Measurements from ENCODE around the gene MRPL40.

DNA sequence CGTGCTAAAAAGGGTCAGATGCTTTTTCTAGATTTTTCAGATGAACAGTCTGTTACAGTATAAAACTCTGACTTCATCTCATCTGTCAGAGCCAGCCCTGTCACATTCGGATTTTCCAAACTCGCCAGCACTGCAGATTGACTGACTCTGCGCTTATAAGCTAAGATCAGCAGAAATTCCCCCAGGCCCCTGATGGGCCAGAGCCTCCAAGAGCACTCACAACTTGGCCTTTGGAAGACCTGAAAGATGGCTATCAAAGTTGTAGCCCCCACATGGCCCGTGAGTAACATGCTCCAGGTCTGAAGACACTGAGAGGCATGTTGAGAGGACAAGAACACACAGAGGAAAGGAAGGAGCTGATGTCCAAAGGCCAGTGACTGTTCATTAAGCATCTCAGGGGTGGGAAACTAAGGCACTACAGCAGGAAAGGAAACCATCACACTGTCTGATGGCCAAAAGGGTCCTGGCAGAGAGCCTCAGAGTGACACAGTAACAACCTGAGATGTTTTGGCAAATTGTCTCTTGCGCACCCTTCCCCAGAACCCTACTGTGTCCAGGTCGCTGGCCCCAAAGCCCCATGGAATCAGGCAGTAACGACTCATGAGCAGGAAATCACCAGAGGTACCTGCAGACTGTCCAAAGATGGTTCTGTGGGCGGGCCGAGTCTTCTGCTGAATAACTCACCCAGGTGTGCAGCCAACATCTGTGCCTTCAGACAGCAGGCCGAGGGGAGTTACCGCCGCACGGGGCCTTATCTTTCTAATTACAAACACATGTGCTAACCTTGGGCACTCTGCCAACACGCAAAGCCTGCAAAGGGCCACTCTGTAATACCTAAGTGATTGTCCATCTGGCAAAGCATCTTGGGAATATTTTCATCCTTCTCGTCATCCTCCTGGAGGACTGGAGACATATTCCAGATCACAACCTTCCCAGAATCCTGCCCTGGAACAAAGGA lies 24.4 kb upstream of the MRPL40 start:
- no peak for TF ChIP-seq CTCF (IDR thresholded peaks at IDR 0.05; ENCODE audit: low read depth, low read length)
- TF ChIP-seq, protein P1, sequence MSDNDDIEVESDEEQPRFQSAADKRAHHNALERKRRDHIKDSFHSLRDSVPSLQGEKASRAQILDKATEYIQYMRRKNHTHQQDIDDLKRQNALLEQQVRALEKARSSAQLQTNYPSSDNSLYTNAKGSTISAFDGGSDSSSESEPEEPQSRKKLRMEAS (IDR thresholded peaks at IDR 0.05; ENCODE audit: low read depth, low read length), result no peak
